ENCODE measurements around the gene CDKL4. TPM values are rescaled to one million over a fixed set of nuclear protein-coding genes. Genes with fewer than 3 reads are reported as not detected.

Gene CDKL4
- total and polyA plus RNA-seq, 2 donors (not counting 1 experiment from before 2014, with no cell fraction given): 0.18 to 3.0 TPM

- H3K4me1 ChIP-seq (ENCODE audit: control insufficient read depth, extremely low read depth, insufficient read depth, low read length): no peaks in the 10 kb centered on the region
- H3K36me3 ChIP-seq (ENCODE audit: control insufficient read depth, insufficient read depth, low read length): no peaks in the 10 kb centered on the region
- no peak overlapping the region for H3K9ac ChIP-seq (ENCODE audit: insufficient read depth, low read length)
- peak; percentile 2 to 84 for DNase-seq (ENCODE audit: low read depth in 2 of 2)
- H2AFZ ChIP-seq (ENCODE audit: low read length): no peak overlapping the region
- H3K4me2 ChIP-seq (ENCODE audit: extremely low read depth, insufficient read depth, low read length): no peak overlapping the region
- TF ChIP-seq EZH2 (IDR thresholded peaks at IDR 0.05; ENCODE audit: low read length, missing control alignments): no peak
- TF ChIP-seq CTCF (conservative IDR thresholded peaks at IDR 0.05 in 1 of 2, IDR thresholded peaks at IDR 0.05 in 1 of 2; ENCODE audit: low read depth in 1 of 2, low read length in 2 of 2): no peak
- H3K79me2 ChIP-seq (ENCODE audit: control insufficient read depth, insufficient read depth, low read length): no peaks in the 10 kb centered on the region
- H4K20me1 ChIP-seq (ENCODE audit: control insufficient read depth, extremely low read depth, insufficient read depth, low read length): no peaks in the 10 kb centered on the region
- H3K27ac ChIP-seq (ENCODE audit: insufficient read depth, low read length): no peak overlapping the region
- no peak overlapping the region for H3K4me3 ChIP-seq (replicated peaks in 1 of 4; ENCODE audit: control extremely low read depth in 1 of 4, insufficient read depth in 1 of 4, low read depth in 3 of 4, low read length in 4 of 4)
- H3K9me3 ChIP-seq (ENCODE audit: control insufficient read depth, insufficient read depth, low read depth, low read length): no peaks in the 10 kb centered on the region
- no peaks in the 10 kb centered on the region for H3K27me3 ChIP-seq (ENCODE audit: control insufficient read depth, insufficient read depth, low read length)
Measured at GRCh38 chr2:39153312-39153711, 90.5 kb downstream of the CDKL4 start.

GRCh38 chr2:39152504-39152903 lies 91.3 kb downstream of the CDKL4 start:
- DNase-seq (ENCODE audit: low read depth in 2 of 2): no peak
- H3K9ac ChIP-seq (ENCODE audit: insufficient read depth, low read length): no peak overlapping the region
- no peaks in the 10 kb centered on the region for H3K4me1 ChIP-seq (ENCODE audit: control insufficient read depth, extremely low read depth, insufficient read depth, low read length)
- H2AFZ ChIP-seq (ENCODE audit: low read length): no peak overlapping the region
- no peak overlapping the region for H3K4me2 ChIP-seq (ENCODE audit: extremely low read depth, insufficient read depth, low read length)
- no peaks in the 10 kb centered on the region for H3K27me3 ChIP-seq (ENCODE audit: control insufficient read depth, insufficient read depth, low read length)
- H3K4me3 ChIP-seq (replicated peaks in 1 of 4; ENCODE audit: control extremely low read depth in 1 of 4, insufficient read depth in 1 of 4, low read depth in 3 of 4, low read length in 4 of 4): no peak overlapping the region
- H3K27ac ChIP-seq (ENCODE audit: insufficient read depth, low read length): no peak overlapping the region
- no peaks in the 10 kb centered on the region for H3K9me3 ChIP-seq (ENCODE audit: control insufficient read depth, insufficient read depth, low read depth, low read length)
- H3K36me3 ChIP-seq (ENCODE audit: control insufficient read depth, insufficient read depth, low read length): no peaks in the 10 kb centered on the region
- no peaks in the 10 kb centered on the region for H4K20me1 ChIP-seq (ENCODE audit: control insufficient read depth, extremely low read depth, insufficient read depth, low read length)
- no peaks in the 10 kb centered on the region for H3K79me2 ChIP-seq (ENCODE audit: control insufficient read depth, insufficient read depth, low read length)
- TF ChIP-seq EZH2 (IDR thresholded peaks at IDR 0.05; ENCODE audit: low read length, missing control alignments): no peak
- TF ChIP-seq CTCF (conservative IDR thresholded peaks at IDR 0.05 in 1 of 2, IDR thresholded peaks at IDR 0.05 in 1 of 2; ENCODE audit: low read depth in 1 of 2, low read length in 2 of 2): no peak

GRCh38 chr2:39150890-39151497 lies 92.8 kb downstream of the CDKL4 start:
- Histone ChIP-seq H3K27ac (ENCODE audit: insufficient read depth, low read length) (no peak overlapping the region), H3K4me1 (ENCODE audit: control insufficient read depth, extremely low read depth, insufficient read depth, low read length) (no peaks in the 10 kb centered on the region), H2AFZ (ENCODE audit: low read length) (no peak overlapping the region), H4K20me1 (ENCODE audit: control insufficient read depth, extremely low read depth, insufficient read depth, low read length) (no peaks in the 10 kb centered on the region), H3K4me2 (ENCODE audit: extremely low read depth, insufficient read depth, low read length) (no peak overlapping the region), H3K36me3 (ENCODE audit: control insufficient read depth, insufficient read depth, low read length) (no peaks in the 10 kb centered on the region), H3K4me3 (replicated peaks in 1 of 4; ENCODE audit: control extremely low read depth in 1 of 4, insufficient read depth in 1 of 4, low read depth in 3 of 4, low read length in 4 of 4) (no peak overlapping the region), H3K9me3 (ENCODE audit: control insufficient read depth, insufficient read depth, low read depth, low read length) (no peaks in the 10 kb centered on the region), H3K9ac (ENCODE audit: insufficient read depth, low read length) (no peak overlapping the region), H3K27me3 (ENCODE audit: control insufficient read depth, insufficient read depth, low read length) (no peaks in the 10 kb centered on the region), H3K79me2 (ENCODE audit: control insufficient read depth, insufficient read depth, low read length) (no peaks in the 10 kb centered on the region)
- no peak for DNase-seq (ENCODE audit: low read depth in 2 of 2)
- TF ChIP-seq CTCF (conservative IDR thresholded peaks at IDR 0.05 in 1 of 2, IDR thresholded peaks at IDR 0.05 in 1 of 2; ENCODE audit: low read depth in 1 of 2, low read length in 2 of 2): no peak
- TF ChIP-seq EZH2 (IDR thresholded peaks at IDR 0.05; ENCODE audit: low read length, missing control alignments): no peak
